ENCODE results near the gene HARS1. TPM values are rescaled to one million over a fixed set of nuclear protein-coding genes. Genes with fewer than 3 reads are reported as not detected.

The HARS1 gene
- polyA plus RNA-seq, 1 donor (not counting 4 experiments of a cell fraction or from before 2014, with no cell fraction given), result 87.8 TPM

- DNase-seq (ENCODE audit: low read depth, low spot score) (no peak), FAIRE-seq (no peak)
- Histone ChIP-seq H3K4me1 (ENCODE audit: control insufficient read depth, extremely low read depth, insufficient read depth, low read length) (peaks cover 19% of the 10 kb centered on the region), H3K9ac (ENCODE audit: control insufficient read depth, extremely low read depth, insufficient read depth, low read length) (no peak overlapping the region), H3K79me2 (ENCODE audit: control insufficient read depth, insufficient read depth, low read length) (peaks cover 6% of the 10 kb centered on the region), H3K4me2 (ENCODE audit: control insufficient read depth, extremely low read depth, insufficient read depth, low read depth, low read length) (no peak overlapping the region), H4K20me1 (ENCODE audit: control insufficient read depth, extremely low read depth, insufficient read depth, low read length) (no peaks in the 10 kb centered on the region), H3K9me3 (ENCODE audit: control insufficient read depth, low read depth, low read length) (no peaks in the 10 kb centered on the region), H3K27me3 (ENCODE audit: control insufficient read depth, extremely low read depth, insufficient read depth, low read length) (no peaks in the 10 kb centered on the region), H3K36me3 (ENCODE audit: control insufficient read depth in 2 of 2, extremely low read depth in 1 of 2, insufficient read depth in 2 of 2, low read length in 2 of 2) (no peaks in the 10 kb centered on the region), H3K9me1 (ENCODE audit: control insufficient read depth, extremely low read depth, insufficient read depth, low read length) (no peaks in the 10 kb centered on the region), H3K4me3 (ENCODE audit: control insufficient read depth in 2 of 3, extremely low read depth in 1 of 3, insufficient read depth in 2 of 3, low read depth in 1 of 3, low read length in 3 of 3) (no peak overlapping the region), H2AFZ (ENCODE audit: control insufficient read depth, low read length) (no peak overlapping the region), H3K27ac (ENCODE audit: control insufficient read depth, insufficient read depth, low read length) (no peak overlapping the region)
- TF ChIP-seq CTCF (optimal IDR thresholded peaks at IDR 0.05 in 1 of 3, IDR thresholded peaks at IDR 0.05 in 1 of 3, conservative IDR thresholded peaks at IDR 0.05 in 1 of 3; ENCODE audit: extremely low read depth in 1 of 3, insufficient read depth in 2 of 3, low read length in 3 of 3) (no peak), EZH2 (IDR thresholded peaks at IDR 0.05; ENCODE audit: low read length) (no peak)
- dilution Hi-C loops (cut with MboI; ENCODE audit: extremely low pct_ligation_motif_present, low sequenced_read_pairs), result no loop called here
Observed at GRCh38 chr5:140637371-140638100, 53.6 kb downstream of the HARS1 start.

- H3K4me3 ChIP-seq (ENCODE audit: control insufficient read depth in 2 of 3, extremely low read depth in 1 of 3, insufficient read depth in 2 of 3, low read depth in 1 of 3, low read length in 3 of 3), result no peak overlapping the region
- no peak overlapping the region for H2AFZ ChIP-seq (ENCODE audit: control insufficient read depth, low read length)
- H3K4me1 ChIP-seq (ENCODE audit: control insufficient read depth, extremely low read depth, insufficient read depth, low read length), result peaks cover 26% of the 10 kb centered on the region
- H4K20me1 ChIP-seq (ENCODE audit: control insufficient read depth, extremely low read depth, insufficient read depth, low read length), result no peaks in the 10 kb centered on the region
- dilution Hi-C loops (cut with MboI; ENCODE audit: extremely low pct_ligation_motif_present, low sequenced_read_pairs), result no loop called here
- peaks cover 6% of the 10 kb centered on the region for H3K79me2 ChIP-seq (ENCODE audit: control insufficient read depth, insufficient read depth, low read length)
- H3K4me2 ChIP-seq (ENCODE audit: control insufficient read depth, extremely low read depth, insufficient read depth, low read depth, low read length), result no peak overlapping the region
- no peak overlapping the region for H3K9ac ChIP-seq (ENCODE audit: control insufficient read depth, extremely low read depth, insufficient read depth, low read length)
- DNase-seq (ENCODE audit: low read depth, low spot score) (no peak), FAIRE-seq (no peak)
- H3K27me3 ChIP-seq (ENCODE audit: control insufficient read depth, extremely low read depth, insufficient read depth, low read length), result peaks cover 7% of the 10 kb centered on the region
- H3K9me1 ChIP-seq (ENCODE audit: control insufficient read depth, extremely low read depth, insufficient read depth, low read length), result no peaks in the 10 kb centered on the region
- H3K9me3 ChIP-seq (ENCODE audit: control insufficient read depth, low read depth, low read length), result no peaks in the 10 kb centered on the region
- TF ChIP-seq CTCF (optimal IDR thresholded peaks at IDR 0.05 in 1 of 3, IDR thresholded peaks at IDR 0.05 in 1 of 3, conservative IDR thresholded peaks at IDR 0.05 in 1 of 3; ENCODE audit: extremely low read depth in 1 of 3, insufficient read depth in 2 of 3, low read length in 3 of 3), result no peak
- TF ChIP-seq EZH2 (IDR thresholded peaks at IDR 0.05; ENCODE audit: low read length), result no peak
- no peak overlapping the region for H3K27ac ChIP-seq (ENCODE audit: control insufficient read depth, insufficient read depth, low read length)
- H3K36me3 ChIP-seq (ENCODE audit: control insufficient read depth in 2 of 2, extremely low read depth in 1 of 2, insufficient read depth in 2 of 2, low read length in 2 of 2), result no peaks in the 10 kb centered on the region
Observed at GRCh38 chr5:140635291-140636257, 55.6 kb downstream of the HARS1 start.

Data from keratinocyte (primary cell).